GM12878 (cell line): ENCODE results near the gene KRTAP5-3. TPM values are rescaled to one million over a fixed set of nuclear protein-coding genes. Genes with fewer than 3 reads are reported as not detected.
"Not testable (repeated sequence)": the region's sequence is repeated elsewhere in the genome, so short reads cannot be mapped to it uniquely, and the experiment has no call there.

Experiments
- ATAC-seq: fragments of 200-7000 bp; cut with Tn5 transposase; 3 replicates; pipeline ENCODE4 v1.9.1; 2020; ENCODE audit warnings: mild to moderate bottlenecking, moderate library complexity
- BruUV-seq: library from RNA; stranded (reverse); fragments of 400-500 nt; replicated peaks from 2 replicates; lab custom pipeline; 2021; lab: Mats Ljungman, UMichigan
- CTCF ChIA-PET: fragments of 300-600 bp; sonication (Branson Sonifier 250); formaldehyde crosslinking; extraction: SDS; loops from one replicate; lab custom pipeline; 2021; ENCODE audit warnings: inconsistent platforms; lab: Yijun Ruan, JAX
- POLR2A ChIA-PET: fragments of 350-600 bp; formaldehyde crosslinking; extraction: SDS; loops from one replicate; lab custom pipeline; 2021; ENCODE audit warnings: inconsistent platforms; lab: Charles Lee
- RAD21 ChIA-PET: fragments of 300-600 bp; sonication (Branson Sonifier 250); formaldehyde crosslinking; loops from one replicate; lab custom pipeline; 2023; ENCODE audit warnings: antibody characterized with exemption; ENCODE audit not compliant: unreplicated experiment; lab: Charles Lee
- SMC1A ChIA-PET: fragments of 300-600 bp; sonication (Branson Sonifier 250); formaldehyde crosslinking; loops from one replicate; lab custom pipeline; 2023; ENCODE audit not compliant: unreplicated experiment, uncharacterized antibody; lab: Charles Lee
- DNase-seq: peaks from one replicate; pipeline ENCODE4 v3.0.0-alpha.2; 2011; ENCODE audit warnings: low read depth, low spot score
- FAIRE-seq: peaks from 3 replicates; lab custom pipeline; 2011; peaks lifted over from hg19 to GRCh38; lab: Jason Lieb, UNC
- H2AFZ ChIP-seq: 2 replicates; pipeline ENCODE4 v1.6.0; 2011; ENCODE audit warnings: low read depth, low read length, control low read depth; ENCODE audit not compliant: control insufficient read depth
- H3K27ac ChIP-seq: 2 replicates; pipeline ENCODE4 v1.5.1; 2011; ENCODE audit warnings: control low read depth; ENCODE audit not compliant: control insufficient read depth, insufficient read depth
- H3K27me3 ChIP-seq, 2 experiments: replicated peaks in 1 of 2; 2 replicates each; pipeline versions ENCODE4 v1.6.0 to v1.6.1; 2011; ENCODE audit warnings: low read length in 1 of 2; ENCODE audit not compliant: control insufficient read depth in 2 of 2, insufficient read depth in 2 of 2
- H3K36me3 ChIP-seq, 2 experiments: 2 replicates each; pipeline ENCODE4 v1.5.1; 2011; ENCODE audit warnings: low read length in 1 of 2; ENCODE audit not compliant: control insufficient read depth in 2 of 2, insufficient read depth in 2 of 2
- H3K4me1 ChIP-seq: 2 replicates; pipeline ENCODE4 v1.6.1; 2011; ENCODE audit warnings: mild to moderate bottlenecking, low read length, moderate library complexity, mixed read lengths; ENCODE audit not compliant: control insufficient read depth, insufficient read depth
- H3K4me2 ChIP-seq: 2 replicates; pipeline ENCODE4 v1.6.0; 2011; ENCODE audit warnings: control low read depth; ENCODE audit not compliant: control insufficient read depth, insufficient read depth
- H3K4me3 ChIP-seq: fragments of 200-600 bp; sonication (generic); 2 replicates; pipeline ENCODE4 v1.5.1; 2016
- H3K79me2 ChIP-seq: 2 replicates; pipeline ENCODE4 v1.6.0; 2011; ENCODE audit warnings: low read length; ENCODE audit not compliant: control insufficient read depth, insufficient read depth
- H3K9ac ChIP-seq: 2 replicates; pipeline ENCODE4 v1.8.0; 2011; ENCODE audit warnings: low read length, control low read depth, mixed read lengths; ENCODE audit not compliant: control insufficient read depth, insufficient read depth
- H3K9me3 ChIP-seq: replicated peaks from 3 replicates; pipeline ENCODE4 v1.5.1; 2011; ENCODE audit warnings: mild to moderate bottlenecking, low read length; ENCODE audit not compliant: control insufficient read depth, insufficient read depth
- H4K20me1 ChIP-seq: 2 replicates; pipeline ENCODE4 v1.6.0; 2011; ENCODE audit not compliant: control insufficient read depth, insufficient read depth
- RB1 ChIP-seq: fragments of 450-650 bp; formaldehyde crosslinking; IDR thresholded peaks from 2 replicates; pipeline ENCODE4 v1.6.1; 2017; ENCODE audit warnings: mild to moderate bottlenecking, borderline replicate concordance
- SPI1 ChIP-seq: IDR thresholded peaks from 2 replicates; pipeline ENCODE4 v1.6.1; 2011; ENCODE audit warnings: low read depth, mild to moderate bottlenecking, low read length, moderate library complexity, borderline replicate concordance; ENCODE audit not compliant: insufficient read depth
- WGBS: methylation state at CpG from one replicate; pipeline ENCODE4 v1.1.6; 2016; ENCODE audit warnings: low lambda C conversion rate; ENCODE audit not compliant: insufficient replicate concordance, insufficient coverage; ENCODE audit errors: missing lambda C conversion rate; 5-methylcytosine and 5-hydroxymethylcytosine counted together
- in situ Hi-C: fragments of 300-500 bp; cut with MboI; formaldehyde crosslinking; loops from 9 replicates; pipeline ENCODE4 v1.14.3; 2018; ENCODE audit warnings: mixed read lengths
- intact Hi-C: fragments of 100-400 bp; cut with micrococcal nuclease; formaldehyde crosslinking; loops from one replicate; pipeline ENCODE4 v1.14.2; 2022; ENCODE audit not compliant: unreplicated experiment
- polyA plus RNA-seq, 11 experiments: library from polyadenylated mRNA; depleted of rRNA in 4 of 11; unstranded in 6 of 11; stranded (reverse) in 5 of 11; fragments of >200 nt; fragmentation: Nextera tagmentation in 4 of 11; fragmentation: Illumina TruSeq in 1 of 11; extraction: Ambion mirVana in 4 of 11; extraction: Trizol in 1 of 11; gene quantifications; 1 replicate in 1 of 11; 2 replicates in 10 of 11; pipeline versions ENCODE4 v1.2.1 to v1.2.3, GENCODE V29; 2011 to 2016; ENCODE audit warnings: inconsistent platforms in 2 of 11, missing spikeins in 2 of 11, low read depth in 1 of 11
- total RNA-seq, 4 experiments: library from RNA; depleted of rRNA in 3 of 4; stranded (reverse); fragments of >200 nt in 3 of 4; fragmentation: Illumina TruSeq in 1 of 4; extraction: Trizol in 1 of 4; gene quantifications; 2 replicates each; pipeline versions ENCODE4 v1.2.1 to v1.2.3, GENCODE V29; 2013 to 2021

Gene KRTAP5-3
- total and polyA plus RNA-seq, 10 of the 15 experiments (the other 5 are each of a cell fraction or from before 2014, with no cell fraction given): not detected

- RAD21 ChIA-PET, ATAC-seq: not testable (repeated sequence)
- 53% methylated on average over 10 of the region's 10 CpGs for WGBS
Observed at GRCh38 chr11:1646540-1646939, 38.3 kb upstream of the KRTAP5-3 start.

GRCh38 chr11:1645357-1645821 is 37.1 kb upstream of the KRTAP5-3 start:
- Histone ChIP-seq H4K20me1 (no peaks in the 10 kb centered on the region), H3K27me3 (no peaks in the 10 kb centered on the region; a peak in 1 of 4 replicates), H3K79me2 (no peaks in the 10 kb centered on the region), H3K4me2 (no peak overlapping the region), H3K9ac (no peak overlapping the region), H3K9me3 (no peaks in the 10 kb centered on the region), H3K36me3 (no peaks in the 10 kb centered on the region), H3K4me3 (no peak overlapping the region), H3K4me1 (no peaks in the 10 kb centered on the region), H3K27ac (no peak overlapping the region), H2AFZ (no peak overlapping the region)
- no peak for DNase-seq
- ChIA-PET SMC1A (no interaction called here), RAD21 (no interaction called here), CTCF (interaction anchor here (1.5 kb wide), 1 partner anchor 188 kb away, joined by 5 read pairs; no protein-coding TSS in a partner anchor), POLR2A (interaction anchor here (0.6 kb wide), 1 partner anchor 26 kb away, joined by 5 read pairs; no protein-coding TSS in a partner anchor)
- in situ Hi-C loops: no loop called here
- intact Hi-C loops: no loop called here
- 21% methylated on average over 12 of the region's 12 CpGs for WGBS
- no peak for FAIRE-seq
- TF ChIP-seq SPI1 (peak; percentile 17; the same call in 1 of the 2 replicates), RB1 (no peak)
- no TSS peak for BruUV-seq
- ATAC-seq: no peak

More at GRCh38 chr11:1646540-1646939, 38.3 kb upstream of the KRTAP5-3 start:
- intact Hi-C loops, H3K9ac ChIP-seq, POLR2A ChIA-PET, H2AFZ ChIP-seq, H3K27ac ChIP-seq, in situ Hi-C loops, H3K4me1 ChIP-seq, DNase-seq, BruUV-seq, H3K4me3 ChIP-seq, SMC1A ChIA-PET, H3K4me2 ChIP-seq, H4K20me1 ChIP-seq, H3K79me2 ChIP-seq, H3K27me3 ChIP-seq, FAIRE-seq, H3K36me3 ChIP-seq, H3K9me3 ChIP-seq: not testable (repeated sequence)
- CTCF ChIA-PET: interaction anchor here (1.5 kb wide), 1 partner anchor 187 kb away, joined by 5 read pairs; no protein-coding TSS in a partner anchor
